Measurements from ENCODE around the gene SIRT2.

The SIRT2 gene

DNA sequence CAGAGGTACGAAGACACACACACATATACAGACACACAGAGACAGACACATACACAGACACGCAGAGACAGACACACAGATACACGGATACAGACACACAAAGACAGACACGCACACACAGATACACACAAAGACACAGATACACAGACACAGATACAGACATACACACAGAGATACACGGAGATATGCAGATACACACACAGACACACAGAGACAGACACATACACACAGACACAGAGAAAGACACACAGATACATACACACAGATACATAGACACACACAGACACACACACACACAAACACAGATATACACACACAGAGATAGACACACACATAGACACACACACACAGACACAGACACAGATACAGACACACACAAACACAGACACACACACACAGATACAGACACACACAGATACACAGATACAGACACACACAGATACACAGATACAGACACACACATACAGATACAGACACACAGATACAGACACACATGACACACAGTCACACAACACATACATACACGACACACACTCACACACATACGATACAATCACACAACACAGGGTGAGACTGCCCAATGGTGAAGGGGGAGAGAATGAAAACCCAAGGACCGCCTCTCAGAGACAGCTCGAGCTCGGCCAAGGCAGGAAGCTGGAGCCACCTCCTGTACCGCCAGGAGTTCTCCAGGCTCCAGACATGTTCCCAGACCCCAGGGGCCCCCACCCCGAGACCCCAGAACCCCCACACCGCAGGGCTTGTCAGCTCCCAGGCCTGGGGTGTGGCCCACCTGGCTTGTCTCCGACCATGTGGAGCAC, 21.4 kb upstream of the SIRT2 start:
- no peak for DNase-seq (ENCODE audit: low read depth in 2 of 2)

DNA sequence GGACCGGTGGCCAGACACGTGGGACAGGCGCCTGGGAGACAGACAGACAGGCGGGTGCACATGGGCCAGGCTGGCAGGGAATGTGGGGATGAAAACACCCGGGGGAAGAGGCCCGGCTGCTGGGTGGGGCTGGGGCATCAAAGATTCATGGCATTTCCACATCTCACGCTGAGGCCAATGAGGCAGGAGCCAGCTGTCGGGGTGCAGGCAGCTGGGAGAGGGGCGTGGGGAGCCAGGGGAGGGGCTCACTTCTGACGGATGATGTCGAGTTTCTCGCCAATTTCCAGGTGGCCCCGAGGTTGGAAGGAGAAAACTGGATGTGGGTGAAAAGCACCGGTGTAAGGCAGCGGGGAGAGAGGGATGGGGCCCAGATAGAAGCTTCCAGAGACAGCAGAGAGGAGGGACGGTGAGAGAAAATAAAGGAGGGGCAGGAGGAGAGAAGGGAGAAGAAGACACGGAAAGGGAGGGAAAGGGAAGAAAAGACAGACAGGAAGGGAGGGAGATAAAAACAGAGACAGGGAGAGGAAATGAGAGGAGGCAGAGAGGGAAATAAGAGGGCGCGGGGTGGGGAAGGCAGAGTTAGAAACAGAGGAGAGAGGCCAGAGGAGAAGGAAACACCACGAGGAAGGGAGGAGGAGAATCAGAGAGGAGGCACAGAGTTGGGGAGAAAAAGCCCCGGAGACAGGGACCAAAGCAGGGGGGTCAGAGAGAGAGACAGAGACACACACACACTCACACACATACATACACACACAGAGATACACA, 20.6 kb upstream of the SIRT2 start:
- no peak for DNase-seq (ENCODE audit: low read depth in 2 of 2)

DNA sequence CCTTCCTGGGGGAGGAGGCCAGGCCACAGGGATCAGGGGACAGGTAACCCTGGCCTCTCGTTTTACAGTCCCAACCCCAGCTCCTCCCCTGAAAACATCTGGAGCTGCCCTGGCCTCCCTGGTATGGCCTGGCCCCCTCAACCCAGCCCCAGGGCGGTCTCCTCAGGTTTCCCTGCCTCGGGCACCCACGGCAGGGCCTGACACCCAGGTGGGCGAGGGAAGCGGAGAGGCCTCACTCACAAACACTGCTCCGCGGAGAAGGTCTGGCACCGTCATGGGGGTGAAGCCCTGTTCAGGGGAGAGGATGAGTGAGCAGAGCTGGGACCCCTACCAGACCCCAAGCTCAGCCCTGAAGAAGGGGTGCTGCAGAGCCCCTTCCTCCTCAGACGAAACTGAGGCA, 19.1 kb upstream of the SIRT2 start:
- no peak for DNase-seq (ENCODE audit: low read depth in 2 of 2)

DNA sequence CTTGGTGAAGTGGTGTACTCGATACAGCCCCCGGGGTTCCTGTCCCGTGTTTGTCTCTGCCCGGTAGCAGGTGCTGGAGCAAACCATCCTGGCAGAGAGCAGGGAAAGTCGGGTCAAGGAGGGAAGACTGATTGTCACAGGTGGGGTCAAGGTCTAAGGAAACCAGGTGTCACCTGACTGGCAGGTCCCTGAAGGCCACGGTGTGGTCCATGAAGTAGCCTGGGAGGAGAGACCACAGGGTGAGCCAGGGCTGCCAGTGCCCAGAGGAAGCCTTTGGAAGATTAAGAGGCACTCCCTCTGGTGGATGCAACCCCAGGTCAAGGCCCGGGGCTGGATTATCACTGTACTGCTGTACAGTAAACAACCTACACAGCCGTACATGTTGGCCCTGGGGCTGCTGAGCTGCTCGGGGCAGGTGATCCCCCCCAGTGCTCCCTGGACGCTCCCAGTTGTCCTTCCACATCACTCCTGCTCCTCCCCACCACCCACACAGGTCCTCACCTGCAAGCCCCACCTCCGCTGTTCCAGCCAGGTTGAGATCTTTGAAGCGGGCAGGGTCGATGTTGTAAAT, 18.6 kb upstream of the SIRT2 start:
- DNase-seq (ENCODE audit: low read depth in 2 of 2), result no peak

DNA sequence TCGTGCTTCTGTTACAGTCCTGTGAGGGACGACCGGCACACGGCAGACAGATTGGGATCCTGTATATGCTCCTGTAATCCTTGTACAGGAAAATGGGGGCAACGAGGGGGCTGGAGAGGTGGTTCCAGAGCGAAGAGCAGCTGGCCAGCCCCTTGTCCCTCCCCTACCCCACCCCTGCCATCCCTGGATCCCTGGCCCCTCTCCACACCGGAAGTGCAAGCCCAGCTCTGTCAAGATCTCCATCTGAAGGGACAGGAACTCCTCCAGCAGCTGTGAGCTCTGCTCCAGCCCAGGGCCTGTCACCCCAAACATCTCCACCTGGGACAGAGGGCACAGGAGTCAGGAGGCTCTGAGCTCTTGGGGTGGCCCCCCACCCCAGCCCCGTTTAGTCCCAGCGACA, 18.1 kb upstream of the SIRT2 start:
- DNase-seq (ENCODE audit: low read depth in 2 of 2), result no peak

- no peak for DNase-seq (ENCODE audit: low read depth in 2 of 2)
These were observed 16.2 kb upstream of the SIRT2 start for GRCh38 chr19:38915329-38916321.

DNA sequence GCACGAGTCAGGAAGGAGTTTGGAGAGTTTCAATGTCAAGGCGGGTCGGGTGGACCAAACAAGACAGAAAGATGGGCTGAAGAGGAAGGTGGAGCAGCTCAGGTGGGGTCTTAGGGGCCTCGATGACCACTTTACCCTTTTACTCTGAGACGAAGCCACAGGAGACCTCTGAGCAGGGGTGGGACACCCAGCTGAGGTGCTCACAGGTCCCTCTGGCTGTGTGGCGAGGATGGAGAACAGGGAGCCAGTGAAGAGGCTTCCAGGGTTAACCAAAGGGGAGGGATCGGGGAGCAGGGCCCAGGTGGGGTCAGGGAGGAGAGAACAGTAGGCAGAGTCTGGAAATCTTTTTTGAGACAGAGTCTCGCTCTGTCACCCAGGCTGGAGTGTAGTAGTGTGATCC, 14.5 kb upstream of the SIRT2 start:
- DNase-seq (ENCODE audit: low read depth in 2 of 2), result no peak

DNA sequence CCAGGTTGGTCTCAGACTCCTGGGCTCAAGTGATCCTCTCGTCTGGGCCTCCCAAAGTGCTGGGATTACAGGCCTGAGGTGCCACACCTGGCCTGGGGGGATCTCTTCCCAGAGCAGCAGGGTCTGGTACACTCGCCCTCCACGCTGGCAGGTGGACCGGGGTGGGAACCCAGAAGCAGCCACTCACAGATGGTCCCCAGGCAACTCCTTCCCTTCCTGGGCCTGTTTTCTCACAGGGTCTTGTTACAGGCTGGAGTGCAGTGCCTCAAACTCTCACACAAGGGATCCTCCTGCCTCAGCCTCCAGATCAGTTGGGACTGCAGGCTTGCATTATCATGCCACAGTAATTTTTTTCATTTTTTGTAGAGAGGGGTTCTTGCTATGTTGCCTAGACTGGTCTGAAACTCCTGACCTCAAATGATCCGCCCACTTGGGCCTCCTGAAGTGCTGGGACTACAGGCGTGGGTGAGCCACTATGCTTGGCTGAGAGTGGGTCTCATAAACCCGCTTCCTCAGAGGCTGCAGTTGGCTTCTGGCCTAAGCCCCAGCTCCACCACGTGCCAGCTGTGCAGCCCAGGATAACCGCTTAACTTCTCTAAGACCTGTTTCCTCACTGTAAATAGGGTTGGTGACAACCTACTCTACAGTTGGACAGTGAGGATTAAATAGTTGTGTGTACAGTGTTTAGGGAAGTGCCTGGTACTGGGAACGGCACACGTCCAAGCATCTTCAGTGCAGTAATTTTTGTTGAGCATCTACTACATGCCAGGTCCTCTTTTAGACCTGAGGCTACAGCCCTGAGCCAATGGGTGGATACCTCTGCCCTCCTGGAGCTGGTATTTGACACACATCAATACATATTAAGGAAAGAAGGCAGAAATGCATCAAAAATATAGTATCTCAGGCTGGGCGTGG, 13.4 kb upstream of the SIRT2 start:
- no peak for DNase-seq (ENCODE audit: low read depth in 2 of 2)

- DNase-seq (ENCODE audit: low read depth in 2 of 2), result no peak
These were observed 12.1 kb upstream of the SIRT2 start for GRCh38 chr19:38911388-38912001.

DNA sequence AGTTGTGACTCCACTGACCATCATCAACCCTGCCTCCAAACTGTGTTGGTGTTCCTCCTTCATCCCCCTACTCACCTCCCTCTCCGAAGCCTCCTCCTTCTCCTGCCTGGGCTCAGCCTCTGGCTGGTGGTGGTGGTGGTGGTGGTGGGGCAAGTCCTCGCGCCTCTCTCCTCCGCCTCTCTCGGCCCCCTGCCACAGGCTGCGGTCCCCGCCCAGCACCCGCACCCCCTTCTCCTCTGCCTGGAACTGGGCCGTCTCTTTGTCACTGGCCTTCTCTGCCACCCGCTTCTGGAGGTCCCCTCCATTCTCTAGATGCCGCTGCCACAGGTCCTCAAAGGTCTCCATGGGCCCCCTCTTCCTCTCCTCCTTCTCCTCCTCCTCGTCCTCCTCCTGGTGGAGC, 11.1 kb upstream of the SIRT2 start:
- DNase-seq (ENCODE audit: low read depth in 2 of 2), result no peak

GRCh38 chr19:38908911-38909310, 9.5 kb upstream of the SIRT2 start:
- no peak for DNase-seq (ENCODE audit: low read depth in 2 of 2)

- DNase-seq (ENCODE audit: low read depth in 2 of 2), result no peak
These were observed 8.3 kb upstream of the SIRT2 start for GRCh38 chr19:38907670-38908069.

- DNase-seq (ENCODE audit: low read depth in 2 of 2), result no peak
These were observed 7.8 kb upstream of the SIRT2 start for GRCh38 chr19:38907227-38907626.

GRCh38 chr19:38905620-38906019, 6.2 kb upstream of the SIRT2 start:
- no peak for DNase-seq (ENCODE audit: low read depth in 2 of 2)

DNA sequence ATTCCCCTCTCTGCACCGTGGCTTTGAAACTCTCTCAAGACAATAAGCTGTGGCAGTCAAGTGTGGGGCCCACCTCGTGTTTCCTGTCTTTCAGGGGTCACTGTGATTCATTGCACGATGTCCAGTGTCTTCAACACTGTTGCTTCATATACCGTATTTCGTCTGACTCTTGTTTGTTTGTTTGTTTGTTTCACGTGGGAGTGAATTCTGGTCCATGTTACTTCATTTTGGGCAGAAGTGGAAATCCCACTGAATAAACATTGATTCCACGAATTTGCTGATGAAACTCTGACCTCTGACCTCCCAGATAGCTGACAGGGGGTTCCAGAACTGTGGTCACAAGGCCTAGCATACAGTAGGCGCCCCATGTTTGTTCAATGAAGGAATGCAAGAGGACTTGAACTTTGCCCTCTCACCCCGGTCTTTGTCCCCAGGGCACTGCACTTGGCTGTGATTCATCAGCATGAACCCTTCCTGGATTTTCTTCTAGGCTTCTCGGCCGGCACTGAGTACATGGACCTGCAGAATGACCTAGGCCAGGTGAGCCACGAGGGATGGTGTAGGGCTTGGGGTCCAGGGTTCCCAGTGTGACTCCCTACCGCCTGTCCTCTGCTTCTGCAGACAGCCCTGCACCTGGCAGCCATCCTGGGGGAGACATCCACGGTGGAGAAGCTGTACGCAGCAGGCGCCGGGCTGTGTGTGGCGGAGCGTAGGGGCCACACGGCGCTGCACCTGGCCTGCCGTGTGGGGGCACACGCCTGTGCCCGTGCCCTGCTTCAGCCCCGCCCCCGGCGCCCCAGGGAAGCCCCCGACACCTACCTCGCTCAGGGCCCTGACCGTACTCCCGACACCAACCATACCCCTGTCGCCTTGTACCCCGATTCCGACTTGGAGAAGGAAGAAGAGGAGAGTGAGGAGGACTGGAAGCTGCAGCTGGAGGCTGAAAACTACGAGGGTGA, 5.4 kb upstream of the SIRT2 start:
- no peak for DNase-seq (ENCODE audit: low read depth in 2 of 2)

DNA sequence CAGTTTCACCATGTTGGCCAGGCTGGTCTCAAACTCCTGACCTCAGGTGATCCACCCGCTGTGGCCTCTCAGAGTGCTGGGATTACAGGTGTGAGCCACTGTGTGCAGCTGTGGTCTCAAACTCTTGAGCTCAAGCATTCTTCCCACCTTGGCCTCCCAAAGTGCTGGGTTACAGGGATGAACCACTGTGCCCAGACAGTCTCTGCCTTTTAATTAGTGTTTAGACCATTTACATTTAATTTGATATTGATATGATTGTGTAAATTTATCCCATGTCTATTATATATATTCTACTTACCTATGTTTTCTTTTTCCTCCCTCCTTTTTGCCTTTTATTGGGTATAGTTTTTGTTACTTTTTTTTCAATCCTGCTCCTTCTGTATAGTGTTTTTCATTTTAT, 2.3 kb upstream of the SIRT2 start:
- no peak for DNase-seq (ENCODE audit: low read depth in 2 of 2)

DNA sequence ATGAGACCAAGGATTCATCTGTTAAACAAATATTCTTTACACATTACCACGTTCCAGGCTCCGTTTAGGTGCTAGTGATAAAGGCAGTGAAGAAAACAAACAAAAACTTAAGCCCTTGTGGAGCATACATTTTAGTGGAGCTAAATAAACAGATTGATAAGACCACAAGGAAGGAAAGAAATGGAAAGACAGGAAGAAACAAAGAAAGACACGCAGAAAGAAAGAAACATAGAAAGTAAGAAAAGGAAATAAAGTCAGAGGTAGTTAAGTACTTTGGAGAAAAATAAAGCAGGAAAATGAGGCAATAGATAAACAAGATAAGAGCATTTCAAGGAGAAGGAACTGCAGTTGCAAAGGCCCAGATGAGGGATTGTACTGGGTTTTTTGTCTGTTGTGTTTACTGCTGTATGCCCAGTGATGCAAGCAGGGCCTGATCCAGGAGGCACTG, 1.3 kb upstream of the SIRT2 start:
- DNase-seq (ENCODE audit: low read depth in 2 of 2), result no peak

GRCh38 chr19:38900202-38900629, 798 bp upstream of the SIRT2 start:
- DNase-seq (ENCODE audit: low read depth in 2 of 2), result no peak
